ENCODE results near the gene TCP11L1. TPM values are rescaled to one million over a fixed set of nuclear protein-coding genes. Genes with fewer than 3 reads are reported as not detected.

The TCP11L1 gene
- total and polyA plus RNA-seq, 2 of the 8 experiments (the other 6 are each of a cell fraction or from before 2014, with no cell fraction given), result 10.9 to 23.1 TPM

DNA sequence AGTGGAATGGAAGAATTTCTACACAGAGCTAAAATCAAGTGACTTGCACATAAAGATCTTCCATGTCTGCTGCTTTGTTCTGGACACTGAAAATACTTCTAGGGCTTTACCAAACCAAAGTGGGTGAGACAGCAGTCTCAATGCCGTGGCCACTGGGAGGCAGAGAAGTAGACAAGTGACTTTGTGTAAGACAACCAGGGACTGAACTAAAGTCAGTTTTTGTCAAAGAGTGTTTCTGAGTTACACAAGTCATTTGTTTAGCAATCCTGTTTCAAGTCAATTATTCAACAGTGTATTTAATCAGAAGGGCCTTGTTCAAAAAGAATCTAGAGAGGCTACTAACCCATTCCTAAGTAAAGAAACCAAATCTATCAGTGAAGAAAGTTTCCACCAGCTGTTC is 46.6 kb downstream of the TCP11L1 start (continued):
- TF ChIP-seq, protein P1, sequence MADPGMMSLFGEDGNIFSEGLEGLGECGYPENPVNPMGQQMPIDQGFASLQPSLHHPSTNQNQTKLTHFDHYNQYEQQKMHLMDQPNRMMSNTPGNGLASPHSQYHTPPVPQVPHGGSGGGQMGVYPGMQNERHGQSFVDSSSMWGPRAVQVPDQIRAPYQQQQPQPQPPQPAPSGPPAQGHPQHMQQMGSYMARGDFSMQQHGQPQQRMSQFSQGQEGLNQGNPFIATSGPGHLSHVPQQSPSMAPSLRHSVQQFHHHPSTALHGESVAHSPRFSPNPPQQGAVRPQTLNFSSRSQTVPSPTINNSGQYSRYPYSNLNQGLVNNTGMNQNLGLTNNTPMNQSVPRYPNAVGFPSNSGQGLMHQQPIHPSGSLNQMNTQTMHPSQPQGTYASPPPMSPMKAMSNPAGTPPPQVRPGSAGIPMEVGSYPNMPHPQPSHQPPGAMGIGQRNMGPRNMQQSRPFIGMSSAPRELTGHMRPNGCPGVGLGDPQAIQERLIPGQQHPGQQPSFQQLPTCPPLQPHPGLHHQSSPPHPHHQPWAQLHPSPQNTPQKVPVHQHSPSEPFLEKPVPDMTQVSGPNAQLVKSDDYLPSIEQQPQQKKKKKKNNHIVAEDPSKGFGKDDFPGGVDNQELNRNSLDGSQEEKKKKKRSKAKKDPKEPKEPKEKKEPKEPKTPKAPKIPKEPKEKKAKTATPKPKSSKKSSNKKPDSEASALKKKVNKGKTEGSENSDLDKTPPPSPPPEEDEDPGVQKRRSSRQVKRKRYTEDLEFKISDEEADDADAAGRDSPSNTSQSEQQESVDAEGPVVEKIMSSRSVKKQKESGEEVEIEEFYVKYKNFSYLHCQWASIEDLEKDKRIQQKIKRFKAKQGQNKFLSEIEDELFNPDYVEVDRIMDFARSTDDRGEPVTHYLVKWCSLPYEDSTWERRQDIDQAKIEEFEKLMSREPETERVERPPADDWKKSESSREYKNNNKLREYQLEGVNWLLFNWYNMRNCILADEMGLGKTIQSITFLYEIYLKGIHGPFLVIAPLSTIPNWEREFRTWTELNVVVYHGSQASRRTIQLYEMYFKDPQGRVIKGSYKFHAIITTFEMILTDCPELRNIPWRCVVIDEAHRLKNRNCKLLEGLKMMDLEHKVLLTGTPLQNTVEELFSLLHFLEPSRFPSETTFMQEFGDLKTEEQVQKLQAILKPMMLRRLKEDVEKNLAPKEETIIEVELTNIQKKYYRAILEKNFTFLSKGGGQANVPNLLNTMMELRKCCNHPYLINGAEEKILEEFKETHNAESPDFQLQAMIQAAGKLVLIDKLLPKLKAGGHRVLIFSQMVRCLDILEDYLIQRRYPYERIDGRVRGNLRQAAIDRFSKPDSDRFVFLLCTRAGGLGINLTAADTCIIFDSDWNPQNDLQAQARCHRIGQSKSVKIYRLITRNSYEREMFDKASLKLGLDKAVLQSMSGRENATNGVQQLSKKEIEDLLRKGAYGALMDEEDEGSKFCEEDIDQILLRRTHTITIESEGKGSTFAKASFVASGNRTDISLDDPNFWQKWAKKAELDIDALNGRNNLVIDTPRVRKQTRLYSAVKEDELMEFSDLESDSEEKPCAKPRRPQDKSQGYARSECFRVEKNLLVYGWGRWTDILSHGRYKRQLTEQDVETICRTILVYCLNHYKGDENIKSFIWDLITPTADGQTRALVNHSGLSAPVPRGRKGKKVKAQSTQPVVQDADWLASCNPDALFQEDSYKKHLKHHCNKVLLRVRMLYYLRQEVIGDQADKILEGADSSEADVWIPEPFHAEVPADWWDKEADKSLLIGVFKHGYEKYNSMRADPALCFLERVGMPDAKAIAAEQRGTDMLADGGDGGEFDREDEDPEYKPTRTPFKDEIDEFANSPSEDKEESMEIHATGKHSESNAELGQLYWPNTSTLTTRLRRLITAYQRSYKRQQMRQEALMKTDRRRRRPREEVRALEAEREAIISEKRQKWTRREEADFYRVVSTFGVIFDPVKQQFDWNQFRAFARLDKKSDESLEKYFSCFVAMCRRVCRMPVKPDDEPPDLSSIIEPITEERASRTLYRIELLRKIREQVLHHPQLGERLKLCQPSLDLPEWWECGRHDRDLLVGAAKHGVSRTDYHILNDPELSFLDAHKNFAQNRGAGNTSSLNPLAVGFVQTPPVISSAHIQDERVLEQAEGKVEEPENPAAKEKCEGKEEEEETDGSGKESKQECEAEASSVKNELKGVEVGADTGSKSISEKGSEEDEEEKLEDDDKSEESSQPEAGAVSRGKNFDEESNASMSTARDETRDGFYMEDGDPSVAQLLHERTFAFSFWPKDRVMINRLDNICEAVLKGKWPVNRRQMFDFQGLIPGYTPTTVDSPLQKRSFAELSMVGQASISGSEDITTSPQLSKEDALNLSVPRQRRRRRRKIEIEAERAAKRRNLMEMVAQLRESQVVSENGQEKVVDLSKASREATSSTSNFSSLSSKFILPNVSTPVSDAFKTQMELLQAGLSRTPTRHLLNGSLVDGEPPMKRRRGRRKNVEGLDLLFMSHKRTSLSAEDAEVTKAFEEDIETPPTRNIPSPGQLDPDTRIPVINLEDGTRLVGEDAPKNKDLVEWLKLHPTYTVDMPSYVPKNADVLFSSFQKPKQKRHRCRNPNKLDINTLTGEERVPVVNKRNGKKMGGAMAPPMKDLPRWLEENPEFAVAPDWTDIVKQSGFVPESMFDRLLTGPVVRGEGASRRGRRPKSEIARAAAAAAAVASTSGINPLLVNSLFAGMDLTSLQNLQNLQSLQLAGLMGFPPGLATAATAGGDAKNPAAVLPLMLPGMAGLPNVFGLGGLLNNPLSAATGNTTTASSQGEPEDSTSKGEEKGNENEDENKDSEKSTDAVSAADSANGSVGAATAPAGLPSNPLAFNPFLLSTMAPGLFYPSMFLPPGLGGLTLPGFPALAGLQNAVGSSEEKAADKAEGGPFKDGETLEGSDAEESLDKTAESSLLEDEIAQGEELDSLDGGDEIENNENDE (IDR thresholded peaks at IDR 0.05; ENCODE audit: insufficient replicate concordance, low read length), result no peak
- no peak for TF ChIP-seq EZH2 (IDR thresholded peaks at IDR 0.05; ENCODE audit: low read depth, low read length, severe bottlenecking)
